Esophagus muscularis mucosa (tissue), 4 donors: ENCODE data around the gene ABHD12.

ENCODE experiments used
- EP300 ChIP-seq: sonication (generic); formaldehyde crosslinking; IDR thresholded peaks from one replicate; pipeline ENCODE4 v1.6.1; 2017; ENCODE audit warnings: antibody characterized with exemption
- POLR2A ChIP-seq: fragments of 450-650 bp; IDR thresholded peaks from one replicate; pipeline ENCODE4 v1.6.1; 2017; ENCODE audit warnings: antibody characterized with exemption, moderate library complexity, mild to moderate bottlenecking, low read depth
- POLR2AphosphoS5 ChIP-seq, 2 donors: sonication (generic); formaldehyde crosslinking; IDR thresholded peaks; one replicate each; pipeline ENCODE4 v1.6.1; 2017; ENCODE audit warnings: antibody characterized with exemption in 2 of 2
- TF ChIP-seq, protein P1 (sequence below), 3 experiments: fragments of 200-600 bp in 2 of 3; fragments of 450-650 bp in 1 of 3; sonication (generic) in 2 of 3; IDR thresholded peaks; one replicate each; pipeline ENCODE4 v1.5.1; 2017 to 2019; ENCODE audit warnings: antibody characterized with exemption in 3 of 3, mild to moderate bottlenecking in 2 of 3, moderate library complexity in 1 of 3

GRCh38 chr20:25422032-25422431, 31.4 kb upstream of the ABHD12 start:
- TF ChIP-seq POLR2AphosphoS5 (IDR thresholded peaks at IDR 0.05) (no peak), POLR2A (no peak), EP300 (no peak)
- TF ChIP-seq, protein P1, sequence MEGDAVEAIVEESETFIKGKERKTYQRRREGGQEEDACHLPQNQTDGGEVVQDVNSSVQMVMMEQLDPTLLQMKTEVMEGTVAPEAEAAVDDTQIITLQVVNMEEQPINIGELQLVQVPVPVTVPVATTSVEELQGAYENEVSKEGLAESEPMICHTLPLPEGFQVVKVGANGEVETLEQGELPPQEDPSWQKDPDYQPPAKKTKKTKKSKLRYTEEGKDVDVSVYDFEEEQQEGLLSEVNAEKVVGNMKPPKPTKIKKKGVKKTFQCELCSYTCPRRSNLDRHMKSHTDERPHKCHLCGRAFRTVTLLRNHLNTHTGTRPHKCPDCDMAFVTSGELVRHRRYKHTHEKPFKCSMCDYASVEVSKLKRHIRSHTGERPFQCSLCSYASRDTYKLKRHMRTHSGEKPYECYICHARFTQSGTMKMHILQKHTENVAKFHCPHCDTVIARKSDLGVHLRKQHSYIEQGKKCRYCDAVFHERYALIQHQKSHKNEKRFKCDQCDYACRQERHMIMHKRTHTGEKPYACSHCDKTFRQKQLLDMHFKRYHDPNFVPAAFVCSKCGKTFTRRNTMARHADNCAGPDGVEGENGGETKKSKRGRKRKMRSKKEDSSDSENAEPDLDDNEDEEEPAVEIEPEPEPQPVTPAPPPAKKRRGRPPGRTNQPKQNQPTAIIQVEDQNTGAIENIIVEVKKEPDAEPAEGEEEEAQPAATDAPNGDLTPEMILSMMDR (IDR thresholded peaks at IDR 0.05), result no peak
